Skeletal muscle satellite cell (primary cell): ENCODE results near the gene PRR36. TPM values are rescaled to one million over a fixed set of nuclear protein-coding genes. Genes with fewer than 3 reads are reported as not detected.

Experiments
- H3K27me3 ChIP-seq: 2 replicates; pipeline ENCODE4 v1.7.0; 2013; ENCODE audit warnings: low read length; ENCODE audit not compliant: control insufficient read depth, insufficient read depth
- H3K36me3 ChIP-seq: 2 replicates; pipeline ENCODE4 v1.7.0; 2013; ENCODE audit warnings: mild to moderate bottlenecking, control low read depth, low read length; ENCODE audit not compliant: insufficient read depth
- H3K4me1 ChIP-seq: 2 replicates; pipeline ENCODE4 v1.7.0; 2013; ENCODE audit warnings: low read length; ENCODE audit not compliant: control insufficient read depth, insufficient read depth
- H3K4me2 ChIP-seq: 2 replicates; pipeline ENCODE4 v1.7.0; 2013; ENCODE audit warnings: mild to moderate bottlenecking, low read length
- H3K4me3 ChIP-seq: 2 replicates; pipeline ENCODE4 v1.7.0; 2013; ENCODE audit warnings: low read length
- H3K9ac ChIP-seq: 2 replicates; pipeline ENCODE4 v1.7.0; 2013; ENCODE audit warnings: mild to moderate bottlenecking, low read depth, low read length, moderate library complexity
- H3K9me3 ChIP-seq: replicated peaks from 2 replicates; pipeline ENCODE4 v1.7.0; 2013; ENCODE audit warnings: mild to moderate bottlenecking, control low read depth, low read length
- total RNA-seq: library from RNA; depleted of rRNA; stranded (reverse); fragments of >200 nt; gene quantifications from 2 replicates; pipeline ENCODE4 v1.2.3, GENCODE V29; 2012; rRNA removed

Gene PRR36
- under 0.01 TPM in 1 of 2 replicates, not detected in the other for total RNA-seq

DNA sequence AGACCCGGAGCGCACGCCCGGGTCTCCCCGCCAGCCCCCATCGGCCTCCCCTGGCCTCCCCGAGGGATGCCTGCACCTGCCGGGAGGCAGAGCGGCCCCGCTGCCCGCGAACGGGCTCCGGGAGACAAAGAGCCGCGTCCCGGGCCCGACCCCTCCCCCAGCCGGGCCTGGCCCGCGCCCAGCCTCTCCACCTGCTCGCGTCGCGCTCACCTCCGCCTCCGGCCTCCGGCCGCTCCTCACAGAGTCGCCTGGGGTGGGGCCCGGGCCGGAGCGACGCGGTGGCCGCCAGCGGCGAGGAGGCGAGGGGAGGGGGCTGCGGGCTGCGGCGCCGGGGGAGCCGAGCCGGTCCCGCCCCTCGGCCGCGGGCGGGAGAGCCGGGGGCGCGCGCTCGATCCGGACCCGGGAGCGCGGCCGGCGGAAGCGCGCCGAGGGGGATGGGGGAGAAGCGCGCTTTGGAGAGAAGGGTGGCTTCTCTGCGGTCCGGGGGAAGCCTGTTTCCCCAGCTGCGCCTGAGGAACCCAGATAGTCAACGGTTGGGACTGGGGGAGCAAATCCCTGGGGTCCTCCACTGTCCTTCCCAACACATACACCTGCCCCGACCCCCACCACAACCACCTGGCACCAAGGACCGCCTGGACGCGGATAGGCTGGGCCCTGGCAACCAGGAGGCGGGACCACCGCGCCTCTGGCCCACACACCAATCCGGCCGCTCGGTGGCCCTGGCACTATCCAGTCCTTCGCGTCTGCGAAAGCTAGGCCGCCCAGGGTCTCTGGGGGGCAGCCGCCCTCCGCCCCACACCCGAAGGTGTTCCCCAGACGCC lies at the start of gene PRR36:
Gene PRR36, minus strand, starts transcription at position 315 of the 821 bp plus-strand sequence. CDS start 701 bp downstream, outside the sequence.
- no peaks in the 10 kb centered on the region for H3K36me3 ChIP-seq
- no peaks in the 10 kb centered on the region for H3K9me3 ChIP-seq
- peak within 1 kb of the TSS; percentile 33 for H3K4me2 ChIP-seq
- no peak within 1 kb of the TSS for H3K9ac ChIP-seq
- peaks cover 27% of the 10 kb centered on the region for H3K27me3 ChIP-seq
- peaks cover 12% of the 10 kb centered on the region for H3K4me1 ChIP-seq
- H3K4me3 ChIP-seq: peak within 1 kb of the TSS; percentile 30

DNA sequence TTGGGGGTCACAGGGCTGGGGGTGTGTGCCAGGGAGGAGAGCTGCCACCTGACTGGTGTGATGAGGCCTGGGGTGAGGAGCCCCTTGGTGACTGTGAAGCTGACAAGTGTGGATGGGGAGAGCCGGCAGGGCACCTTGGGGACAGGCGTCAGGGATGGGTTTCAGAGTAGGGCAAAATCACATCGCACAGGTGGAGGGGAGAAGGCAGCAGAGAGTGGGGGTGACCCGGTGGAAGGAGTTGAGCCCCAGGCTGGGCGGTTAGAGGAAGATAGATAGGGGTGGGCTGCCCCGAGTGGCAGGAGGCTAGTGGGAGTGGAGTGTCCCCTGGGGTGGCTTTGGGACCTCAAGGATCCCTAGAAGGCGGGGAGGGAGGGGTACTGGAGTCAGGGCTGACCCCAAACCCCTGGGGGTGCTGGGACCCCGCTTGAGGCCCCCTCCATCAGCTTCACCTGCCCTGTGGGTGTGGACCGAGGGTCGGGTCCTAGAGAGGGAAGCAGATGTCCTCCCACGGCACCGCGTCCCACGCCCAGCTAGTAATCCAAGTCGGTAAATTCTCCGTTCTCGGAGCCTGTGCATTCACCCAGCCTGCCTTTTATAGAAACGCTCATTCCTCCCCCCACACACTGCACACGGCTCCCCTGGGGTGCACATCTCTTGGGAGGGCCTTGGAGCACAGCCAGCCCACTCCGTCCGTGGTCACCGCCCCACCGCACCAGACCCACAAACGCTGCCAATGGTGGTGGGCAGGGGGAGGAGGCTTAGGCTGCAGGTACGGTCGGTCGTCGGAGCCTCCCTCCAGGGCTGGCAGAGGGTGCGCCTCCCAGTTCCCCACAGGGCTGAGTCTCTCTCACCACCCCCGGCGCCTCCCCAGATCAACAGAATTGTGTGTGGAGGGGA lies 49.4 kb upstream of the PRR36 start:
- H3K36me3 ChIP-seq: peaks cover 22% of the 10 kb centered on the region
- no peak overlapping the region for H3K4me2 ChIP-seq
- no peak overlapping the region for H3K9ac ChIP-seq
- no peaks in the 10 kb centered on the region for H3K9me3 ChIP-seq
- no peaks in the 10 kb centered on the region for H3K27me3 ChIP-seq
- H3K4me3 ChIP-seq: no peak overlapping the region
- H3K4me1 ChIP-seq: peaks cover 48% of the 10 kb centered on the region

DNA sequence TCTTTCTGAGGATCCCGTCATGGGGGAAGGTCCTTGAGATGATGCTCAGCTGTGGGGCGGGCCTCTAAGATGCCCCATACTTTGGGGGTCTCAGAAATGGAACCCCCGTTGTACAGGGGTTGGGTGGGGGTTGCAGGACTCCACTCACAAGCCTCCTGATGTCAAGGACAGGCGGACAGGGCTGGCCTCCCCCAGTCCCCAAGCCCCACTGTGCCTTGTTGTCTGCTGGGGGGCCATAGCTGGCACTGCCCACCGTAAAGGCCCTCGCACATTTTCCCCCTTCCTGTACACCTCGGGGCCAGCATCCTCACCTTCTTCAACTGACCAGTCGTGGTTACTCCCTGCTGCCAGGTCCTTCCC lies 48.6 kb upstream of the PRR36 start:
- Histone ChIP-seq H3K9ac (no peak overlapping the region), H3K4me3 (no peak overlapping the region)

DNA sequence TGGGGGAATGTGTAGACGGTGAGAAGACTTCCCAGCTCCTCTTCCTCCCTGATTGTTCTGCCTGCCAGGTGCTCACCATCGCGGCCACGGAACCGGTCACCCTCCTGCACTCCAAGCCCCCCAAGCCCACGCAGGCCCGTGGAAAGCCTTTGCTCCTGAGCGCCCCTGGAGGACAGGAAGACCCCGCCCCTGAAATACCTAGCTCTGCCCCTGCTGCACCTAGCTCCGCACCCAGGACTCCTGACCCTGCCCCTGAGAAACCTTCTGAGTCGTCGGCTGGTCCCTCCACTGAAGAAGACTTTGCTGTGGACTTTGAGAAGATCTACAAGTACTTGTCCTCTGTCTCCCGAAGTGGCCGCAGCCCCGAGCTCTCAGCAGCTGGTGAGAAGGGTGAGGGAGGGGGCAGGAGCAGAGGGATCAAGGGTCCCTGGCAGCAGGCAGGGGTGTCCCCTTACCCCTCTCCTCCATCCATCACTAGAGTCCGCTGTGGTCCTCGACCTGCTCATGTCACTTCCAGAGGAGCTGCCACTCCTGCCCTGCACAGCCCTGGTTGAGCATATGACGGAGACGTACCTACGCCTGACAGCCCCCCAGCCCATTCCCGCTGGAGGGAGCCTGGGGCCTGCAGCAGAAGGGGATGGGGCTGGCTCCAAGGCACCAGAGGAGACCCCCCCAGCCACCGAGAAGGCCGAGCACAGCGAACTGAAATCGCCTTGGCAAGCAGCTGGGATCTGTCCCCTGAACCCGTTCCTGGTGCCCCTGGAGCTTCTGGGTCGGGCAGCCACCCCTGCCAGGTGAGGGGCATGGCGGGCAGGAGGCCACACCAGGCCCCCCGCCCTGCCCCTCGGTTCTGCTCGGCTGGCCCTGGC lies 48.0 kb upstream of the PRR36 start:
- H3K36me3 ChIP-seq: peaks cover 22% of the 10 kb centered on the region
- peaks cover 2% of the 10 kb centered on the region for H3K27me3 ChIP-seq
- no peaks in the 10 kb centered on the region for H3K9me3 ChIP-seq
- H3K4me2 ChIP-seq: peak overlapping the region; percentile 93
- peak overlapping the region; percentile 76 for H3K4me3 ChIP-seq
- peaks cover 43% of the 10 kb centered on the region for H3K4me1 ChIP-seq
- peak overlapping the region; percentile 86 for H3K9ac ChIP-seq

More for the DNA sequence above, 48.6 kb upstream of the PRR36 start:
- peaks cover 22% of the 10 kb centered on the region for H3K36me3 ChIP-seq
- H3K9me3 ChIP-seq: no peaks in the 10 kb centered on the region
- H3K4me2 ChIP-seq: no peak overlapping the region
- no peaks in the 10 kb centered on the region for H3K27me3 ChIP-seq
- H3K4me1 ChIP-seq: peaks cover 42% of the 10 kb centered on the region

DNA sequence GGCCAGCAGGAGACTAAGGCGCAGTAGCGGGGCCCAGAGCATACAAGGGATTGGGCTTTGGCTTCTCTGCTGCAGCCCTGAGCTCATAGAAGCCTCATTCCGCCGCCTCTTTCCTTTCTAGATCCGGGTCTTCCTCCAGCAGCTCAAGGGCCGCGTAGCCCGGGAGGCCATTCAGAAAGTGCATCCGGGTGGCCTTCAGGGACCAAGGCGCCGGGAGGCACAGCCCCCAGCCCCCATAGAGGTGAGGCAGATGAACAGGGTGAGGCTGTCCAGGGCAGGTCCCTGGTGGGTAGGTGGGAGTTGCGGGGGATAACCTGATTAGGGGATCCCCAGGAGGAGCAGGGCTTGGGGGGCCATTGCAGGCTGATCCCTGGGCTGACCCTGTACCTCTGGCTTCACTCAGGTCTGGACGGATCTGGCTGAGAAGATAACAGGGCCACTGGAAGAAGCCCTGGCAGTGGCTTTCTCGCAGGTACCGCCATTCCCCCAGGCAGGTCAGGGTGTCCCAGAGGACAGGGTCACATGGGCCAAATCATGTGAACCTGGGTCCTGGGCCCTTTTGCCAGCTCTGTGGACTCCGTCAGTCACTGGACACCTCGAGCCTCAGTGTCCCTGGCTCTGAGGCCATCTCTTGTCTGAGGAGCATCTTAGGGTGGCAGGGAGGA lies 47.2 kb upstream of the PRR36 start:
- Histone ChIP-seq H3K4me1 (peaks cover 44% of the 10 kb centered on the region), H3K9ac (peak overlapping the region; percentile 86), H3K36me3 (peaks cover 18% of the 10 kb centered on the region), H3K4me3 (peak overlapping the region; percentile 76), H3K27me3 (peaks cover 6% of the 10 kb centered on the region), H3K9me3 (no peaks in the 10 kb centered on the region), H3K4me2 (peak overlapping the region; percentile 93)

DNA sequence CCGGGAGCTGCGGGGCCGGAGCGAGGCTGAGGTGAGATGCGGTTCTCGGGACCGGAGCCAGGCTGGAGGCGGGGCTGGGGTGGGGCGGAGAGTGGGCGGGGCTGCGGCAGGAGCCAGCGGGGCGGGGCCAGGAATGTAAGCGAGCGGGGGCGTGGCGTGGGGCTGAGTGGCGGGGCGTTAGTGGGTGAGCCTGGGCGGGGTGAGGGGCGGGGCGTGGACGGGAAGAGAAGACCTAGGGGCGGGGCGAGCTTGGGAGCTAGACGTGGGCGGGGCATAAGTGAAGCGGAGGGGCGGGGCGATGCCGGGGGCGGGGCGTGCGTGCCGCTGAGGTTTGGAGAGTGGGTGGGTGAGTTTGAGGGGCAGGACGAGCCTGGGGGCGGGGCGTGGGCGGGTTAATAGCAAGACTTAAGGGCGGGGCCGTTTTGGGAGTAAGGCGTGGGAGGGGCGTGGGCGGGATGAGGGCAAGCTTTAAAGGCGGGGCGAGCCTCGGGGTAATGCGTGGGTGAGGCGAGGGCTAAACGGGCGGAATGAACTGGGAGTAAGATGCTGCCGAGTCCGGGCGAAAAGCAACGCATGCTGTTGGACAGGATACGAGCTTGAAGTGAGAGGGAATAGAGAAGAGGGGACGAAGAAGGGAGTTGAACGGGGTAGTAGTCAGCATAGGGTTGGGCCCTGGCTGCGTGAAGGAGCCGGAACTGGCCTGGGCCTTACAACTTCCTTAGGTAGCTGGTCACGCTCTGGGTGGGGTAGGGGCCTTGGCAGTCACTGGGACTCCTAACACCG lies 46.5 kb upstream of the PRR36 start:
- Histone ChIP-seq H3K36me3 (peaks cover 18% of the 10 kb centered on the region), H3K27me3 (peaks cover 11% of the 10 kb centered on the region), H3K9ac (peak overlapping the region; percentile 86), H3K4me1 (peaks cover 48% of the 10 kb centered on the region), H3K4me2 (peak overlapping the region; percentile 93), H3K4me3 (peak overlapping the region; percentile 97), H3K9me3 (no peaks in the 10 kb centered on the region)

DNA sequence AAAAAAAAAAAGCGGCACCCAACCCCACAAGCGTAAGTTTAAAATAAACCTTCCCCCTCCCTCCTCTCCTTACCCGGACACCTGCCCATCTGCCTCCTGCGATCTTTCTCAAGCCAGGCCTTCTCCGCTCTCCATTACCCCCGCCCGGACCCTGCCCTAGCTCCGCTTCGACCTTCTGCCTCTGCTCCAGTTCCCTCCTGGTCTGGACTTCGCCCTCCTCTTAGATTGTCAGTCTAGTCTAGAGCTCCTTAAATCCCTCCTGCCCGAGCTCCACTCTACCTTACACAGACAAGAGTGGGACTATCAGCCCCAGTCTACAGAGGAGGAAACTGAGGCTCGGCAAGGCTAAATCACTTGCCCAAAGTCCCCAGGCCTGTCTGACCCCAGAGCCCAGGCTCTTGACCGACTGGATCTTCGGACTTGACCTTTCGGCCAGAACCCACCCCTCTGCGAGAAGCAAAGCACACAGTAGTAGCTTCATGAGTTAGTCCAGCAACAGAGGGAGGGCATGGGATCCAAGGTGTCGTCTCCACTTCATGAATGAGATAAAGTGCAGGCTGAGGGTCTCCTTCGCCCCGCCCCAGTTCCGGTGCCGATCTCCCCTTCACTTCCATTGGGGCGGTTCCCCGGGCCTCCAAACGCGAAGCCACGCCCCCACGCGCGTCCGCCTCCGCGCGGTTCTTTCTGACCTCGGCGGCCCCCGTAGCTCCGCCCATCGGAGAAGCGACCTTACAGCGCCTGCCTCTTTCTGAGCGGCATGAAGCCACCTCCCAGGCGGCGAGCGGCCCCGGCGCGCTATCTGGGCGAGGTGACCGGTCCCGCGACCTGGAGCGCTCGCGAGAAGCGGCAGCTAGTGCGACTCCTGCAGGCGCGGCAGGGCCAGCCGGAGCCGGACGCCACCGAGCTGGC lies 45.7 kb upstream of the PRR36 start, which contains the start of gene SNAPC2:
Gene SNAPC2, plus strand, starts transcription at position 729 of the 909 bp plus-strand sequence. Its CDS starts 29 bp downstream, at position 758.
- Histone ChIP-seq H3K27me3 (peaks cover 17% of the 10 kb centered on the region), H3K4me2 (peak within 1 kb of the TSS; percentile 93), H3K4me1 (peaks cover 47% of the 10 kb centered on the region), H3K9ac (peak within 1 kb of the TSS; percentile 86), H3K36me3 (peaks cover 18% of the 10 kb centered on the region), H3K9me3 (no peaks in the 10 kb centered on the region), H3K4me3 (peak within 1 kb of the TSS; percentile 97)

DNA sequence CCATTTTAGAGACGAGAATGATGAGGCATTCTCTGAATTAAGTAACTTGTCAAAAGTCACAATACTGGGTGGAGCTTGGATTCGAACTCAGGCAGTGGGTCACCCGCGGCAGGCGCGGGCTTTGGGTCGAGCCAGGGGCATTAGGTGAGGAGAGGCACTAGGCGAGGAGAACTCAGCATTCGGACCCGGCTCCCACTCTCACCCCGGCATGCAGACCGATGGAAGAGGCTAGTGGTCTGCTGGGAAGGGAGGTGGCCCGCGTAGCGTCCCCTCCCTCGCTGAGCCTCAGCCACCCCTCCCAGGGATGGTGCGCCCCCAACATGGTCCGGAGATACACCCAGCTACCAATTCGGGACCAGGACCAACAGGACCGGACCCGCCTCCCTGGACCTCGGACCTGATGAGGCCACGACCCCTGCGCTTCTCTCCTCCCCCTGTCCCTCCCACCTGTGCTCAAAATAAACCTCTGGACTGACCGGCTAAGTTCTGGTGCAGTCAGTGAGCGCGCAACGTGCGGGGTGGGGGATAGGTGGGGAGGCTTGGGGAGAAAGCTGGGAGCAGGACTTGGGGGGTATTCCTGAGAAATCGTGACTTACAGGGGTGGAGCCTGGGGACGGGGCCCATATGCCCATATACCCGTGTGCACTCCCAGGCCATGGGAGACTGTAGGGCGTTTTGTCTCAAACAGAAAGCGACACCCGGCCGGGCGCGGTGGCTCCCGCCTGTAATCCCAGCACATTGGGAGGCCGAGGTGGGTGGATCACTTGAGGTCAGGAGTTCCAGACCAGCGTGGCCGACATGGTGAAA lies 44.6 kb upstream of the PRR36 start:
- no peaks in the 10 kb centered on the region for H3K9me3 ChIP-seq
- peaks cover 17% of the 10 kb centered on the region for H3K27me3 ChIP-seq
- peak overlapping the region; percentile 93 for H3K4me2 ChIP-seq
- no peak overlapping the region for H3K4me3 ChIP-seq
- H3K4me1 ChIP-seq: peaks cover 47% of the 10 kb centered on the region
- H3K9ac ChIP-seq: no peak overlapping the region
- H3K36me3 ChIP-seq: peaks cover 18% of the 10 kb centered on the region
